OCI-LY7 (cell line): ENCODE measurements around the gene RHOBTB3. TPM values are rescaled to one million over a fixed set of nuclear protein-coding genes. Genes with fewer than 3 reads are reported as not detected.

Experiments
- BruUV-seq: library from RNA; stranded (reverse); fragments of 400-500 nt; replicated peaks from 2 replicates; lab custom pipeline; 2021; lab: Mats Ljungman, UMichigan
- CTCF ChIA-PET: fragments of 300-600 bp; sonication (Branson Sonifier 250); formaldehyde crosslinking; loops from one replicate; lab custom pipeline; 2022; ENCODE audit warnings: antibody characterized with exemption; ENCODE audit not compliant: unreplicated experiment; lab: Charles Lee
- POLR2A ChIA-PET: fragments of 300-600 bp; sonication (Branson Sonifier 250); formaldehyde crosslinking; loops from one replicate; lab custom pipeline; 2022; ENCODE audit warnings: antibody characterized with exemption; lab: Charles Lee
- DNase-seq: peaks from one replicate; pipeline ENCODE4 v3.0.0-alpha.2; 2015; ENCODE audit warnings: low spot score
- H2AFZ ChIP-seq: fragments of 200-600 bp; sonication (generic), shearing (Covaris generic); 2 replicates; pipeline ENCODE4 v1.6.1; 2014; ENCODE audit warnings: mild to moderate bottlenecking, antibody characterized with exemption, low read length, moderate library complexity
- H3K27ac ChIP-seq: fragments of 200-600 bp; sonication (generic); 2 replicates; pipeline ENCODE4 v1.5.1; 2014; ENCODE audit warnings: mixed run types, low read depth, mild to moderate bottlenecking, moderate library complexity, low read length, inconsistent platforms; ENCODE audit not compliant: poor library complexity, severe bottlenecking
- H3K36me3 ChIP-seq: fragments of 200-600 bp; sonication (generic); 2 replicates; pipeline ENCODE4 v1.6.1; 2014; ENCODE audit warnings: mild to moderate bottlenecking, antibody characterized with exemption, low read length, moderate library complexity, mixed read lengths; ENCODE audit not compliant: insufficient read depth
- H3K4me1 ChIP-seq: fragments of 200-600 bp; sonication (generic); 2 replicates; pipeline ENCODE4 v1.5.1; 2014; ENCODE audit warnings: mild to moderate bottlenecking, low read length; ENCODE audit not compliant: insufficient read depth, poor library complexity, severe bottlenecking
- H3K4me2 ChIP-seq: fragments of 200-600 bp; sonication (generic); 2 replicates; pipeline ENCODE4 v1.6.1; 2014; ENCODE audit warnings: mild to moderate bottlenecking, low read length
- H3K4me3 ChIP-seq: fragments of 200-600 bp; sonication (generic); 2 replicates; pipeline ENCODE4 v1.5.1; 2014; ENCODE audit warnings: mild to moderate bottlenecking, low read depth, low read length; ENCODE audit not compliant: poor library complexity, severe bottlenecking
- H3K79me2 ChIP-seq: fragments of 200-600 bp; sonication (generic); 2 replicates; pipeline ENCODE4 v1.6.1; 2016; ENCODE audit warnings: low read depth, mild to moderate bottlenecking, low read length, moderate library complexity, mixed read lengths; ENCODE audit not compliant: insufficient read depth
- H3K9me2 ChIP-seq: fragments of 200-600 bp; sonication (generic); 2 replicates; pipeline ENCODE4 v1.6.1; 2016; ENCODE audit warnings: mild to moderate bottlenecking, low read length, mixed read lengths; ENCODE audit not compliant: insufficient read depth
- H3K9me3 ChIP-seq: fragments of 200-600 bp; sonication (generic); 2 replicates; pipeline ENCODE4 v1.6.1; 2014; ENCODE audit warnings: mild to moderate bottlenecking, mixed run types, low read length, mixed read lengths
- H4K20me1 ChIP-seq: fragments of 200-600 bp; sonication (generic); 2 replicates; pipeline ENCODE4 v1.6.1; 2014; ENCODE audit warnings: mild to moderate bottlenecking, antibody characterized with exemption, low read length, moderate library complexity, mixed read lengths; ENCODE audit not compliant: insufficient read depth
- CTCF ChIP-seq: fragments of 200-600 bp; sonication (generic); conservative IDR thresholded peaks from 2 replicates; pipeline ENCODE4 v1.5.1; 2014; ENCODE audit warnings: mild to moderate bottlenecking, antibody characterized with exemption, low read length, moderate library complexity, mixed read lengths
- EZH2phosphoT487 ChIP-seq: fragments of 200-600 bp; sonication (generic); IDR thresholded peaks from 2 replicates; pipeline ENCODE4 v1.6.1; 2018; ENCODE audit warnings: low read depth, borderline replicate concordance, mild to moderate bottlenecking, mixed run types, antibody characterized with exemption, low read length, moderate library complexity, mixed read lengths
- intact Hi-C: fragments of 100-400 bp; cut with micrococcal nuclease; formaldehyde crosslinking; loops from one replicate; pipeline ENCODE4 v1.10.0; 2022; ENCODE audit not compliant: unreplicated experiment
- total RNA-seq, 2 experiments: library from RNA; depleted of rRNA in 1 of 2; stranded (reverse); fragments of >200 nt in 1 of 2; shearing (Covaris generic) in 1 of 2; gene quantifications; 2 replicates each; pipeline ENCODE4 v1.2.3, GENCODE V29; 2014 to 2022

RHOBTB3 gene
- total RNA-seq, 2 experiments from 2014 or later: 0.51 to 4.0 TPM

GRCh38 chr5:95823218-95823737, 92.1 kb downstream of the RHOBTB3 start:
- POLR2A ChIA-PET: interaction anchor here (0.9 to 9.3 kb wide), 8 partner anchors 8 to 37 kb away, joined by 3 to 150 read pairs (median 13); no protein-coding TSS in a partner anchor
- H3K4me1 ChIP-seq: peaks cover 51% of the 10 kb centered on the region

DNA sequence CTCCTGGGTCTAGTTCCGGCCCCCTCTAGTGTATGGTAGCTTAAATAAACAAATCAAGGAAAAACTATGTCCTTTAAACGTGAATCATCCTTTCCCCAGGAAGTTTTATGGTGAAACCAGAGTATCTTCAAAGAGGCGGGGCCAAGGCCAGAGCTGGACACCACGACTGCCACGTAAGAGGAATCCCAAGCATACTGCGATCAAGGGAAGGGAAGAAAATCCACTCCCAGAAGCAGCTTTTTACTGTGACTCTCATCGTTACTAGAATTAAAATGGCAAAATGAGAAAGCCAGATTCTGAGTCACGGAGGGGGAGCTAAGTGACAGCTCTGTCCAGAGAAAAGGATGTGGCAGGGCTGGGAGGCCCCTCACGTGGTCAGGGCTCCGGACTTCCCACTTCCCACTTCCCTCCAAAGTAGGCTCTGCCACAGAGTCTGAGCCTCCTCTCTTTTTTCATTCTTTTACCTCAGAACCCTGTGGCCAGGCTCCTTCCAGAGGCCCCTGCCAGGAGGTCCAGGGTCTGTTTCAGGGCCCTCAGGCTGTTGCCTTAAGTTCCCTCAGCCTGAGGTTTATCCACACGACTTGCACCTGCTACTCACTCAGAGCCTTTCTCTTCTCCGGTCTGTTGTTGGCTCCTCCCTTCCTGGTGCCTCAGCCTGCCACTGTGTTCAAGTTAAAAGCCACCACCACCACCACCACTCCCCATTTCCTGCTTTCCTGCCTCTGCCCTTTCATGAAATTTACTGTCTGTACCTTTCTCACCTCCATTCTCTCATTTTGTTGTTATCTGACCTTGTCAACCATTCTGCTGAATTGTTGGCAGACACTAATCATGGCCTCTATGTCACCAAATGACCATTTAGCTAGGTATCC, 92.8 kb downstream of the RHOBTB3 start:
- H3K4me3 ChIP-seq: peak overlapping the region; percentile 91
- POLR2A ChIA-PET: interaction anchor here (0.6 to 9.3 kb wide), 10 partner anchors 7 to 177 kb away, joined by 3 to 150 read pairs (median 6); partner anchors contain the start of gene RFESD
- no TSS peak for BruUV-seq
- no peaks in the 10 kb centered on the region for H3K9me3 ChIP-seq
- peaks cover 3% of the 10 kb centered on the region; the same call in 1 of the 2 replicates for H4K20me1 ChIP-seq
- H2AFZ ChIP-seq: peak overlapping the region; percentile 92
- H3K27ac ChIP-seq: peak overlapping the region; percentile 87
- TF ChIP-seq CTCF: no peak
- no peak for TF ChIP-seq EZH2phosphoT487
- CTCF ChIA-PET: interaction anchor here (1.3 to 2.6 kb wide), 2 partner anchors 16 to 43 kb away, joined by 4 to 9 read pairs; no protein-coding TSS in a partner anchor
- H3K79me2 ChIP-seq: peaks cover 34% of the 10 kb centered on the region
- intact Hi-C loops: no loop called here
- peaks cover 7% of the 10 kb centered on the region; the same call in 1 of the 2 replicates for H3K36me3 ChIP-seq
- H3K9me2 ChIP-seq: no peaks in the 10 kb centered on the region
- peaks cover 44% of the 10 kb centered on the region for H3K4me1 ChIP-seq
- peak; percentile 68 for DNase-seq
- peak overlapping the region; percentile 96 for H3K4me2 ChIP-seq

More at GRCh38 chr5:95823218-95823737, 92.1 kb downstream of the RHOBTB3 start:
- peak; percentile 33 for DNase-seq
- Histone ChIP-seq H3K27ac (peak overlapping the region; percentile 87), H3K79me2 (peaks cover 41% of the 10 kb centered on the region), H3K9me2 (no peaks in the 10 kb centered on the region), H4K20me1 (peaks cover 9% of the 10 kb centered on the region; the same call in 1 of the 2 replicates), H2AFZ (peak overlapping the region; percentile 92), H3K9me3 (no peaks in the 10 kb centered on the region), H3K36me3 (peaks cover 12% of the 10 kb centered on the region; the same call in 1 of the 2 replicates), H3K4me2 (peak overlapping the region; percentile 96), H3K4me3 (peak overlapping the region; percentile 91)
- TF ChIP-seq CTCF: no peak
- no peak for TF ChIP-seq EZH2phosphoT487
- no TSS peak for BruUV-seq
- CTCF ChIA-PET: interaction anchor here (0.6 to 2.6 kb wide), 3 partner anchors 9 to 42 kb away, joined by 3 to 9 read pairs (median 4); no protein-coding TSS in a partner anchor
- intact Hi-C loops: no loop called here
